Left ventricle myocardium inferior (tissue), 1 donor: ENCODE measurements around the gene KIRREL3. TPM values are rescaled to one million over a fixed set of nuclear protein-coding genes. Genes with fewer than 3 reads are reported as not detected.

ENCODE experiments used
- DNase-seq: peaks from one replicate; pipeline ENCODE4 v3.0.0-alpha.2; 2020
- H3K27ac ChIP-seq: fragments of 200-600 bp; replicated peaks from 2 replicates; pipeline ENCODE4 v1.8.0; 2021
- H3K27me3 ChIP-seq: fragments of 200-600 bp; 2 replicates; pipeline ENCODE4 v1.8.0; 2021; ENCODE audit warnings: low read depth
- H3K36me3 ChIP-seq: fragments of 200-600 bp; 2 replicates; pipeline ENCODE4 v1.8.0; 2021
- H3K4me1 ChIP-seq: fragments of 200-600 bp; 2 replicates; pipeline ENCODE4 v1.8.0; 2021
- H3K4me3 ChIP-seq: fragments of 200-600 bp; 2 replicates; pipeline ENCODE4 v1.8.0; 2021; ENCODE audit warnings: mild to moderate bottlenecking, moderate library complexity
- H3K9me3 ChIP-seq: fragments of 200-600 bp; replicated peaks from 2 replicates; pipeline ENCODE4 v1.8.0; 2021
- CTCF ChIP-seq: fragments of 200-600 bp; IDR thresholded peaks from 2 replicates; pipeline ENCODE4 v1.8.0; 2021; ENCODE audit warnings: antibody characterized with exemption, mild to moderate bottlenecking, borderline replicate concordance
- intact Hi-C: fragments of 100-400 bp; cut with micrococcal nuclease; formaldehyde crosslinking; loops from one replicate; pipeline ENCODE4 v1.11.0; 2022
- total RNA-seq: library from RNA; stranded (reverse); fragmentation: NEBNext Ultra II Directional; extraction: Animal tissue kit (Norgen Biotek cat#: 25700); gene quantifications from one replicate; pipeline ENCODE4 v1.2.1, GENCODE V29; 2021
- donor health status: DM: no; HTN: yes; CAD: no; lungs with severe emphysema.

The KIRREL3 gene
- total RNA-seq, 1 donor from 2014 or later = 0.74 TPM

- intact Hi-C loops = no loop called here
- Histone ChIP-seq H3K36me3 (no peaks in the 10 kb centered on the region), H3K27me3 (peaks cover 82% of the 10 kb centered on the region), H3K4me3 (no peak overlapping the region), H3K27ac (no peak overlapping the region), H3K4me1 (peaks cover 4% of the 10 kb centered on the region), H3K9me3 (no peaks in the 10 kb centered on the region)
- no peak for TF ChIP-seq CTCF
- no peak for DNase-seq
Observed at GRCh38 chr11:126523441-126524205, 476.9 kb downstream of the KIRREL3 start.

- H3K9me3 ChIP-seq = no peaks in the 10 kb centered on the region
- no peaks in the 10 kb centered on the region for H3K36me3 ChIP-seq
- TF ChIP-seq CTCF = no peak
- peaks cover 84% of the 10 kb centered on the region for H3K27me3 ChIP-seq
- intact Hi-C loops = no loop called here
- DNase-seq = no peak
- H3K4me3 ChIP-seq = no peak overlapping the region
- no peak overlapping the region for H3K27ac ChIP-seq
- peaks cover 10% of the 10 kb centered on the region for H3K4me1 ChIP-seq
Observed at GRCh38 chr11:126522606-126523005, 478.0 kb downstream of the KIRREL3 start.

- Histone ChIP-seq H3K4me3 (no peak overlapping the region), H3K9me3 (no peaks in the 10 kb centered on the region), H3K27ac (no peak overlapping the region), H3K4me1 (peaks cover 10% of the 10 kb centered on the region), H3K36me3 (no peaks in the 10 kb centered on the region), H3K27me3 (peaks cover 83% of the 10 kb centered on the region)
- intact Hi-C loops = no loop called here
- TF ChIP-seq CTCF = no peak
- no peak for DNase-seq
Observed at GRCh38 chr11:126522152-126522551, 478.4 kb downstream of the KIRREL3 start.

GRCh38 chr11:126521196-126521595 lies 479.4 kb downstream of the KIRREL3 start:
- Histone ChIP-seq H3K4me3 (no peak overlapping the region), H3K4me1 (peaks cover 10% of the 10 kb centered on the region), H3K27me3 (peaks cover 80% of the 10 kb centered on the region), H3K27ac (no peak overlapping the region), H3K36me3 (no peaks in the 10 kb centered on the region), H3K9me3 (no peaks in the 10 kb centered on the region)
- intact Hi-C loops = no loop called here
- no peak for DNase-seq
- TF ChIP-seq CTCF = no peak

- peaks cover 10% of the 10 kb centered on the region for H3K4me1 ChIP-seq
- intact Hi-C loops = no loop called here
- no peak for TF ChIP-seq CTCF
- no peak overlapping the region for H3K4me3 ChIP-seq
- H3K9me3 ChIP-seq = no peaks in the 10 kb centered on the region
- no peak overlapping the region for H3K27ac ChIP-seq
- no peak for DNase-seq
- H3K36me3 ChIP-seq = no peaks in the 10 kb centered on the region
- peaks cover 78% of the 10 kb centered on the region for H3K27me3 ChIP-seq
Observed at GRCh38 chr11:126519764-126520734, 480.5 kb downstream of the KIRREL3 start.
